HepG2 (cell line): Measurements from ENCODE around the gene GUCA1A. TPM values are rescaled to one million over a fixed set of nuclear protein-coding genes. Genes with fewer than 3 reads are reported as not detected.

ENCODE experiments used
- ATAC-seq: fragments of 200-7000 bp; cut with Tn5 transposase; 3 replicates; pipeline ENCODE4 v1.9.1; 2020; ENCODE audit warnings: mild to moderate bottlenecking, moderate library complexity
- BruUV-seq: library from RNA; stranded (reverse); fragments of 400-500 nt; replicated peaks from 2 replicates; lab custom pipeline; 2021; lab: Mats Ljungman, UMichigan
- CTCF ChIA-PET: fragments of 300-600 bp; formaldehyde crosslinking; extraction: SDS; loops from one replicate; lab custom pipeline; 2021; ENCODE audit warnings: low total read pairs, inconsistent platforms, low intra/inter-chr PET ratio; lab: Yijun Ruan, JAX
- POLR2A ChIA-PET: fragments of 350-600 bp; sonication (Branson Sonifier 250); formaldehyde crosslinking; loops from one replicate; lab custom pipeline; 2020; ENCODE audit warnings: antibody characterized with exemption, inconsistent platforms; lab: Yijun Ruan, JAX
- DNase-seq: peaks from one replicate; pipeline ENCODE4 v3.0.0-alpha.2; 2015; ENCODE audit warnings: low spot score
- FAIRE-seq: peaks from 3 replicates; lab custom pipeline; 2011; peaks lifted over from hg19 to GRCh38; lab: Jason Lieb, UNC
- H2AFZ ChIP-seq: one replicate; pipeline ENCODE4 v1.6.1; 2011; ENCODE audit warnings: low read length, inconsistent platforms
- H3K27ac ChIP-seq: fragments of 300-600 bp; 3 replicates; pipeline ENCODE4 v1.8.0; 2011; ENCODE audit warnings: mixed run types, mild to moderate bottlenecking, mixed read lengths, low read length, inconsistent platforms; ENCODE audit not compliant: insufficient read depth; ENCODE audit errors: extremely low read length
- H3K27me3 ChIP-seq, 2 experiments: fragments of 200-600 bp in 1 of 2; 2 replicates in 1 of 2; 3 replicates in 1 of 2; pipeline versions ENCODE4 v1.6.0 to v1.8.0; 2011; ENCODE audit warnings: low read length in 2 of 2, mild to moderate bottlenecking in 2 of 2, moderate library complexity in 2 of 2, inconsistent platforms in 1 of 2; ENCODE audit not compliant: insufficient read depth in 2 of 2, control insufficient read depth in 1 of 2
- H3K36me3 ChIP-seq, 2 experiments: fragments of 200-600 bp in 1 of 2; replicated peaks in 1 of 2; 2 replicates in 1 of 2; 3 replicates in 1 of 2; pipeline versions ENCODE4 v1.5.1 to v1.8.0; 2011; ENCODE audit warnings: low read length in 2 of 2, inconsistent platforms in 1 of 2; ENCODE audit not compliant: insufficient read depth in 2 of 2, control insufficient read depth in 1 of 2
- H3K4me1 ChIP-seq: 2 replicates; pipeline ENCODE4 v1.5.1; 2012; ENCODE audit warnings: low read length, inconsistent platforms; ENCODE audit not compliant: insufficient read depth
- H3K4me2 ChIP-seq: 2 replicates; pipeline ENCODE4 v1.6.0; 2011; ENCODE audit warnings: low read depth, low read length, inconsistent platforms
- H3K4me3 ChIP-seq, 3 experiments: fragments of 200-600 bp in 1 of 3; sonication (generic), shearing (Covaris generic) in 1 of 3; replicated peaks in 1 of 3; 2 replicates each; pipeline ENCODE4 v1.5.1; 2011 to 2016; ENCODE audit warnings: low read length in 3 of 3, inconsistent platforms in 2 of 3, low read depth in 2 of 3, mild to moderate bottlenecking in 2 of 3, control low read depth in 1 of 3, mixed read lengths in 1 of 3; ENCODE audit not compliant: insufficient read depth in 1 of 3
- H3K79me2 ChIP-seq: one replicate; pipeline ENCODE4 v1.6.1; 2011; ENCODE audit warnings: low read length, inconsistent platforms; ENCODE audit not compliant: insufficient read depth
- H3K9ac ChIP-seq: 2 replicates; pipeline ENCODE4 v1.6.0; 2011; ENCODE audit warnings: mild to moderate bottlenecking, low read depth, low read length, inconsistent platforms; ENCODE audit not compliant: insufficient read depth
- H3K9me3 ChIP-seq: 2 replicates; pipeline ENCODE4 v1.5.1; 2012; ENCODE audit warnings: mild to moderate bottlenecking, low read length
- H4K20me1 ChIP-seq: 2 replicates; pipeline ENCODE4 v1.6.0; 2011; ENCODE audit warnings: inconsistent platforms, mild to moderate bottlenecking, low read length, moderate library complexity; ENCODE audit not compliant: insufficient read depth
- EZH2 ChIP-seq: conservative IDR thresholded peaks from 2 replicates; pipeline ENCODE4 v1.6.1; 2012; ENCODE audit warnings: mild to moderate bottlenecking, low read depth, low read length, moderate library complexity
- KDM4B ChIP-seq: sonication (generic); formaldehyde crosslinking; IDR thresholded peaks from 2 replicates; pipeline ENCODE4 v1.4.0; 2020; ENCODE audit warnings: missing genetic modification reagents
- NCOA1 ChIP-seq: sonication (generic); formaldehyde crosslinking; IDR thresholded peaks from 2 replicates; pipeline ENCODE4 v1.9.0; 2021; ENCODE audit warnings: missing genetic modification reagents
- SNAI1 ChIP-seq: sonication (generic); formaldehyde crosslinking; IDR thresholded peaks from 2 replicates; pipeline ENCODE4 v1.5.0; 2020; ENCODE audit warnings: mild to moderate bottlenecking, missing genetic modification reagents, borderline replicate concordance
- TCF7 ChIP-seq: sonication (generic); IDR thresholded peaks from 2 replicates; pipeline ENCODE4 v1.6.1; 2016; ENCODE audit warnings: antibody characterized with exemption, low read depth
- TP53 ChIP-seq: sonication (generic); formaldehyde crosslinking; conservative IDR thresholded peaks from 2 replicates; pipeline ENCODE4 v1.4.0; 2020; ENCODE audit warnings: missing genetic modification reagents
- ZBTB42 ChIP-seq: sonication (generic); formaldehyde crosslinking; IDR thresholded peaks from 2 replicates; pipeline ENCODE4 v1.5.0; 2020; ENCODE audit warnings: mild to moderate bottlenecking, missing genetic modification reagents
- ZMYM3 ChIP-seq: sonication (generic); formaldehyde crosslinking; IDR thresholded peaks from 2 replicates; pipeline ENCODE4 v1.5.1; 2020; ENCODE audit warnings: mild to moderate bottlenecking, missing genetic modification reagents
- ZNF3 ChIP-seq: IDR thresholded peaks from 2 replicates; pipeline ENCODE4 v1.7.0; 2017; ENCODE audit warnings: inconsistent platforms
- ZNF484 ChIP-seq: sonication (generic); formaldehyde crosslinking; IDR thresholded peaks from 2 replicates; pipeline ENCODE4 v1.5.1; 2020; ENCODE audit warnings: mild to moderate bottlenecking, low read depth, missing genetic modification reagents, borderline replicate concordance
- ZNF547 ChIP-seq: sonication (generic); formaldehyde crosslinking; IDR thresholded peaks from 2 replicates; pipeline ENCODE4 v1.5.1; 2020; ENCODE audit warnings: mild to moderate bottlenecking, missing genetic modification reagents
- ZNF572 ChIP-seq: sonication (generic); formaldehyde crosslinking; IDR thresholded peaks from 2 replicates; pipeline ENCODE4 v1.5.1; 2020; ENCODE audit warnings: mild to moderate bottlenecking, missing genetic modification reagents
- ZNF761 ChIP-seq: sonication (generic); formaldehyde crosslinking; conservative IDR thresholded peaks from 2 replicates; pipeline ENCODE4 v1.4.0; 2020; ENCODE audit warnings: mild to moderate bottlenecking, missing genetic modification reagents
- WGBS: methylation state at CpG from one replicate; pipeline ENCODE4 v1.1.6; 2017; ENCODE audit warnings: low lambda C conversion rate; 5-methylcytosine and 5-hydroxymethylcytosine counted together
- in situ Hi-C: cut with HindIII; loops from 2 replicates; pipeline ENCODE4 v1.10.0; 2017; ENCODE audit warnings: low pct_unique_long_range_greater_than_20kb; ENCODE audit not compliant: extremely low pct_ligation_motif_present
- intact Hi-C: fragments of 100-400 bp; cut with micrococcal nuclease; formaldehyde crosslinking; loops from one replicate; pipeline ENCODE4 v1.10.0; 2022; ENCODE audit not compliant: unreplicated experiment
- polyA plus RNA-seq, 8 experiments: library from polyadenylated mRNA; depleted of rRNA in 3 of 8; stranded (reverse) in 7 of 8; unstranded in 1 of 8; fragments of >200 nt; fragmentation: Illumina TruSeq in 4 of 8; extraction: Trizol in 4 of 8; gene quantifications; 2 replicates each; pipeline versions ENCODE4 v1.2.1 to v1.2.3, GENCODE V29; 2011 to 2016; ENCODE audit warnings: low read depth in 4 of 8, missing spikeins in 1 of 8, mixed read lengths in 1 of 8; ENCODE audit not compliant: insufficient read depth in 1 of 8
- total RNA-seq, 5 experiments: library from RNA; depleted of rRNA; stranded (reverse); fragments of >200 nt; fragmentation: Illumina TruSeq; extraction: Trizol; gene quantifications; 2 replicates each; pipeline ENCODE4 v1.2.3, GENCODE V29; 2016; ENCODE audit warnings: low read depth in 1 of 5
- TF ChIP-seq, protein P1 (sequence below): sonication (generic); formaldehyde crosslinking; IDR thresholded peaks from 2 replicates; pipeline ENCODE4 v1.8.0; 2022; ENCODE audit warnings: mild to moderate bottlenecking, missing genetic modification reagents; ENCODE audit not compliant: insufficient replicate concordance

Gene GUCA1A
- total and polyA plus RNA-seq, 2 of the 13 experiments (the other 11 are each of a cell fraction or from before 2014, with no cell fraction given) = not detected

DNA sequence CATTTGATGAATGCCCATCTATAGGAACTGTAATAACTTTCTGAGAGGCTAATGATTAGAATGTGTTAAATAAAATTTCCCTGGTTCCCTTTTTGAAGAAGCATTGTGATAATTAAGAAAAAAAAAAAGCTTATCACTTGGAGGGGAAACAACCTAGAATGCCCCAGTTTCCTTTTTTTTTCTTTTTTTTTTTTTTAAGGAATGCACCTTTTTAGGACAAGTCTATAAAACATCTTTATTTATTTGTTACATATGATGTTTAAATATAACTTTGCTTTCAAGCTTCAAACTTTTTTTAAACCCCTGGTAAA lies 51.8 kb downstream of the GUCA1A start:
- H2AFZ ChIP-seq = no peak overlapping the region
- peaks cover 70% of the 10 kb centered on the region for H3K4me1 ChIP-seq

DNA sequence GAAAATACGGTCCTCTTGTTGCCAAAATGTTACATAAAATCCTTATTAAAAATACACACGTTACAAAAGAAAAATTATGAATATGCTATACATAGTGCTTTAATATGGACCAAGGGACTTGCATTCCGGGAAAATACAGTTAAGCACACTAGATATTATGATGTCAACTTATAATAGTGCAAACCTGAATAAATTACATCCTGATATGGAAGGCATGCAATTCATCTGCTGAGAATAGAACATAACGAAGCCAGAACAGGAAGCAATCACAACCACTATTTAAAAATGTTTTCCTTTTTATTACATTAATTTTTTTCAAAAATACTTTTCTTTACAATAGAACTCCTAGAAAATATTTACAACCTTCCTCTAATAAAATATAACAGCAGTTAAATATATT lies 52.3 kb downstream of the GUCA1A start:
- ChIA-PET POLR2A (interaction anchor here (1.0 kb wide), 1 partner anchor 11 kb away, joined by 3 read pairs; no protein-coding TSS in a partner anchor), CTCF (no interaction called here)
- Histone ChIP-seq H3K9ac (no peak overlapping the region), H3K4me3 (no peak overlapping the region), H4K20me1 (no peaks in the 10 kb centered on the region), H3K36me3 (no peaks in the 10 kb centered on the region), H3K27me3 (no peaks in the 10 kb centered on the region), H3K4me2 (no peak overlapping the region), H3K4me1 (peaks cover 68% of the 10 kb centered on the region), H3K9me3 (no peaks in the 10 kb centered on the region), H3K27ac (no peak overlapping the region), H2AFZ (no peak overlapping the region), H3K79me2 (no peaks in the 10 kb centered on the region)
- FAIRE-seq = no peak
- 74% methylated on average over 4 of the region's 4 CpGs for WGBS
- intact Hi-C loops (no loop called here), in situ Hi-C loops (loop anchor here (5.0 kb wide), 1 partner anchor 58 kb away; no protein-coding TSS in a partner anchor)
- no peak for DNase-seq
- BruUV-seq = no TSS peak
- ATAC-seq = no peak
- TF ChIP-seq ZBTB42 (CRISPR knock-in tag) (no peak), TP53 (CRISPR knock-in tag) (no peak), ZNF761 (CRISPR knock-in tag) (no peak), ZNF547 (no peak), ZMYM3 (CRISPR knock-in tag) (no peak), EZH2 (no peak), SNAI1 (CRISPR knock-in tag) (no peak)

More for the DNA sequence above, 51.8 kb downstream of the GUCA1A start:
- ChIA-PET CTCF (no interaction called here), POLR2A (no interaction called here)
- H3K4me3 ChIP-seq = no peak overlapping the region
- H3K9me3 ChIP-seq = no peaks in the 10 kb centered on the region
- no peak for DNase-seq
- intact Hi-C loops = no loop called here
- no peaks in the 10 kb centered on the region for H3K27me3 ChIP-seq
- no peaks in the 10 kb centered on the region for H3K79me2 ChIP-seq
- no peak overlapping the region for H3K4me2 ChIP-seq
- no peak for ATAC-seq
- in situ Hi-C loops = loop anchor here (5.0 kb wide), 1 partner anchor 58 kb away; no protein-coding TSS in a partner anchor
- no TSS peak for BruUV-seq
- H3K27ac ChIP-seq = no peak overlapping the region
- no peaks in the 10 kb centered on the region for H3K36me3 ChIP-seq
- no peaks in the 10 kb centered on the region for H4K20me1 ChIP-seq
- no peak overlapping the region for H3K9ac ChIP-seq
- no peak for FAIRE-seq
- TF ChIP-seq ZNF484 (no peak), TCF7 (no peak), NCOA1 (CRISPR knock-in tag) (no peak), ZNF572 (CRISPR knock-in tag) (no peak), KDM4B (CRISPR knock-in tag) (no peak), ZNF3 (CRISPR knock-in tag) (no peak)
- TF ChIP-seq, protein P1, sequence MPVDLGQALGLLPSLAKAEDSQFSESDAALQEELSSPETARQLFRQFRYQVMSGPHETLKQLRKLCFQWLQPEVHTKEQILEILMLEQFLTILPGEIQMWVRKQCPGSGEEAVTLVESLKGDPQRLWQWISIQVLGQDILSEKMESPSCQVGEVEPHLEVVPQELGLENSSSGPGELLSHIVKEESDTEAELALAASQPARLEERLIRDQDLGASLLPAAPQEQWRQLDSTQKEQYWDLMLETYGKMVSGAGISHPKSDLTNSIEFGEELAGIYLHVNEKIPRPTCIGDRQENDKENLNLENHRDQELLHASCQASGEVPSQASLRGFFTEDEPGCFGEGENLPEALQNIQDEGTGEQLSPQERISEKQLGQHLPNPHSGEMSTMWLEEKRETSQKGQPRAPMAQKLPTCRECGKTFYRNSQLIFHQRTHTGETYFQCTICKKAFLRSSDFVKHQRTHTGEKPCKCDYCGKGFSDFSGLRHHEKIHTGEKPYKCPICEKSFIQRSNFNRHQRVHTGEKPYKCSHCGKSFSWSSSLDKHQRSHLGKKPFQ (CRISPR knock-in tag) = no peak
